GM18873 (cell line): ENCODE data around the gene LHX5.

Source experiments
- ATAC-seq: cut with Tn5 transposase; IDR thresholded peaks from one replicate; pipeline ENCODE4 v1.9.1; 2021; ENCODE audit warnings: mild to moderate bottlenecking, moderate library complexity, moderate number of reproducible peaks; ENCODE audit not compliant: unreplicated experiment, low FRiP score

Gene LHX5

GRCh38 chr12:113420996-113421595 lies 50.6 kb downstream of the LHX5 start:
- ATAC-seq: no peak

GRCh38 chr12:113418213-113418879 lies 53.3 kb downstream of the LHX5 start:
- no peak for ATAC-seq

- no peak for ATAC-seq
Observed at GRCh38 chr12:113416091-113416754, 55.4 kb downstream of the LHX5 start.

- no peak for ATAC-seq
Observed at GRCh38 chr12:113414519-113415038, 57.1 kb downstream of the LHX5 start.

GRCh38 chr12:113413488-113413939 lies 58.2 kb downstream of the LHX5 start:
- no peak for ATAC-seq
